ENCODE results near the gene CALHM3. TPM values are rescaled to one million over a fixed set of nuclear protein-coding genes. Genes with fewer than 3 reads are reported as not detected.

The CALHM3 gene
- total RNA-seq, 2 donors from 2014 or later: not detected

GRCh38 chr10:103449208-103450144 is 29.6 kb downstream of the CALHM3 start:
- H3K4me1 ChIP-seq: peaks cover 9% of the 10 kb centered on the region
- no peak for TF ChIP-seq CTCF (IDR thresholded peaks at IDR 0.05)
- peak overlapping the region in 1 of 2 donors; percentile 30 for H3K9ac ChIP-seq (ENCODE audit: low read depth in 2 of 2, low read length in 2 of 2)
- H3K9me3 ChIP-seq: no peaks in the 10 kb centered on the region
- peak overlapping the region; percentile 7 for H3K27ac ChIP-seq
- intact Hi-C loops (cut with DNase I): no loop called here
- H3K36me3 ChIP-seq: no peaks in the 10 kb centered on the region
- H3K4me3 ChIP-seq: no peak overlapping the region
- no peak for DNase-seq
- no peaks in the 10 kb centered on the region for H3K27me3 ChIP-seq

GRCh38 chr10:103448746-103449145 is 30.3 kb downstream of the CALHM3 start:
- intact Hi-C loops (cut with DNase I): no loop called here
- peaks cover 9% of the 10 kb centered on the region for H3K4me1 ChIP-seq
- no peaks in the 10 kb centered on the region for H3K9me3 ChIP-seq
- peak; percentile 34 for DNase-seq
- H3K36me3 ChIP-seq: no peaks in the 10 kb centered on the region
- no peak overlapping the region for H3K4me3 ChIP-seq
- H3K27ac ChIP-seq: peak overlapping the region; percentile 7
- TF ChIP-seq CTCF (IDR thresholded peaks at IDR 0.05): no peak
- H3K27me3 ChIP-seq: no peaks in the 10 kb centered on the region
- H3K9ac ChIP-seq (ENCODE audit: low read depth in 2 of 2, low read length in 2 of 2): no peak overlapping the region

GRCh38 chr10:103447187-103447586 is 31.9 kb downstream of the CALHM3 start:
- TF ChIP-seq CTCF (IDR thresholded peaks at IDR 0.05): no peak
- Histone ChIP-seq H3K4me1 (peaks cover 4% of the 10 kb centered on the region), H3K4me3 (no peak overlapping the region), H3K27ac (no peak overlapping the region), H3K9ac (ENCODE audit: low read depth in 2 of 2, low read length in 2 of 2) (no peak overlapping the region), H3K9me3 (no peaks in the 10 kb centered on the region), H3K27me3 (no peaks in the 10 kb centered on the region), H3K36me3 (no peaks in the 10 kb centered on the region)
- DNase-seq: no peak
- intact Hi-C loops (cut with DNase I): no loop called here

- no peaks in the 10 kb centered on the region for H3K27me3 ChIP-seq
- no peaks in the 10 kb centered on the region for H3K9me3 ChIP-seq
- H3K27ac ChIP-seq: no peak overlapping the region
- H3K4me1 ChIP-seq: peaks cover 4% of the 10 kb centered on the region
- no peak overlapping the region for H3K9ac ChIP-seq (ENCODE audit: low read depth in 2 of 2, low read length in 2 of 2)
- DNase-seq: peak; percentile 40
- no peak overlapping the region for H3K4me3 ChIP-seq
- no peak for TF ChIP-seq CTCF (IDR thresholded peaks at IDR 0.05)
- H3K36me3 ChIP-seq: no peaks in the 10 kb centered on the region
- intact Hi-C loops (cut with DNase I): no loop called here
Observed at GRCh38 chr10:103445767-103446567, 33.1 kb downstream of the CALHM3 start.

- no peak for TF ChIP-seq CTCF (IDR thresholded peaks at IDR 0.05)
- no peaks in the 10 kb centered on the region for H3K9me3 ChIP-seq
- DNase-seq: no peak
- no peaks in the 10 kb centered on the region for H3K27me3 ChIP-seq
- intact Hi-C loops (cut with DNase I): no loop called here
- H3K9ac ChIP-seq (ENCODE audit: low read depth in 2 of 2, low read length in 2 of 2): no peak overlapping the region
- H3K36me3 ChIP-seq: no peaks in the 10 kb centered on the region
- no peak overlapping the region for H3K27ac ChIP-seq
- H3K4me1 ChIP-seq: peaks cover 4% of the 10 kb centered on the region
- no peak overlapping the region for H3K4me3 ChIP-seq
Observed at GRCh38 chr10:103445366-103445765, 33.7 kb downstream of the CALHM3 start.

Measured in colonic mucosa (tissue), 4 donors.